Transverse colon (tissue), 4 donors: ENCODE results near the gene CCNG2. TPM values are rescaled to one million over a fixed set of nuclear protein-coding genes. Genes with fewer than 3 reads are reported as not detected.

Source experiments
- DNase-seq: peaks from one replicate; pipeline ENCODE4 v3.0.0-alpha.2; 2019
- H3K27ac ChIP-seq, 4 donors: fragments of 200-600 bp; sonication (generic); 2 replicates each; pipeline ENCODE4 v1.5.1; 2016 to 2018; ENCODE audit warnings: inconsistent platforms in 4 of 4
- H3K27me3 ChIP-seq: fragments of 200-600 bp; sonication (generic); 2 replicates; pipeline ENCODE4 v1.5.1; 2017; ENCODE audit warnings: inconsistent platforms
- H3K36me3 ChIP-seq, 4 donors: fragments of 200-600 bp; sonication (generic); 2 replicates each; pipeline ENCODE4 v1.5.1; 2017 to 2019; ENCODE audit warnings: inconsistent platforms in 4 of 4
- H3K4me1 ChIP-seq, 4 donors: fragments of 200-600 bp; sonication (generic); 2 replicates each; pipeline ENCODE4 v1.5.1; 2017 to 2020; ENCODE audit warnings: inconsistent platforms in 4 of 4
- H3K4me3 ChIP-seq, 4 donors: fragments of 200-600 bp; sonication (generic); 1 replicate in 1 of 4; 2 replicates in 3 of 4; pipeline versions ENCODE4 v1.5.1 to v1.6.1; 2017 to 2019; ENCODE audit warnings: inconsistent platforms in 4 of 4
- H3K9me3 ChIP-seq, 2 donors: fragments of 200-600 bp; sonication (generic); 2 replicates each; pipeline ENCODE4 v1.5.1; 2017 to 2019; ENCODE audit warnings: inconsistent platforms in 2 of 2
- EP300 ChIP-seq: sonication (generic); formaldehyde crosslinking; IDR thresholded peaks from one replicate; pipeline ENCODE4 v1.6.1; 2017; ENCODE audit warnings: antibody characterized with exemption, low read depth
- POLR2A ChIP-seq: fragments of 450-650 bp; IDR thresholded peaks from one replicate; pipeline ENCODE4 v1.6.1; 2016; ENCODE audit warnings: antibody characterized with exemption, mild to moderate bottlenecking, moderate library complexity
- POLR2AphosphoS5 ChIP-seq, 3 donors: sonication (generic); formaldehyde crosslinking; IDR thresholded peaks; one replicate each; pipeline ENCODE4 v1.6.1; 2016; ENCODE audit warnings: antibody characterized with exemption in 3 of 3
- WGBS, 2 donors: methylation state at CpG; one replicate each; pipeline ENCODE4 v1.1.5; 2018; ENCODE audit warnings: low coverage in 1 of 2; 5-methylcytosine and 5-hydroxymethylcytosine counted together
- in situ Hi-C, 4 donors: fragments of 200-750 bp; cut with MboI; loops; one replicate each; pipeline versions ENCODE4 v1.15.0 to v1.15.1; 2017; ENCODE audit warnings: low sequenced_read_pairs in 3 of 4, low pct_ligation_motif_present in 1 of 4, low pct_unique_long_range_greater_than_20kb in 1 of 4
- intact Hi-C: fragments of 100-400 bp; cut with DNase I; formaldehyde crosslinking; loops from one replicate; pipeline ENCODE4 v1.15.1; 2023; ENCODE audit warnings: low total_unique reads
- total RNA-seq, 4 donors: library from RNA; depleted of rRNA; stranded (reverse); fragments of >200 nt; gene quantifications; one replicate each; pipeline ENCODE4 v1.1.0, GENCODE V29; 2016
- TF ChIP-seq, protein P1 (sequence below), 5 experiments: fragments of 200-600 bp in 3 of 5; fragments of 450-650 bp in 2 of 5; sonication (generic) in 3 of 5; IDR thresholded peaks; 1 replicate in 2 of 5; 2 replicates in 3 of 5; pipeline ENCODE4 v1.5.1; 2016 to 2017; ENCODE audit warnings: antibody characterized with exemption in 5 of 5, inconsistent platforms in 3 of 5, mild to moderate bottlenecking in 2 of 5, moderate library complexity in 1 of 5

The CCNG2 gene
- total RNA-seq, 4 donors from 2014 or later: 55.4 to 114 (median 79.4) TPM

DNA sequence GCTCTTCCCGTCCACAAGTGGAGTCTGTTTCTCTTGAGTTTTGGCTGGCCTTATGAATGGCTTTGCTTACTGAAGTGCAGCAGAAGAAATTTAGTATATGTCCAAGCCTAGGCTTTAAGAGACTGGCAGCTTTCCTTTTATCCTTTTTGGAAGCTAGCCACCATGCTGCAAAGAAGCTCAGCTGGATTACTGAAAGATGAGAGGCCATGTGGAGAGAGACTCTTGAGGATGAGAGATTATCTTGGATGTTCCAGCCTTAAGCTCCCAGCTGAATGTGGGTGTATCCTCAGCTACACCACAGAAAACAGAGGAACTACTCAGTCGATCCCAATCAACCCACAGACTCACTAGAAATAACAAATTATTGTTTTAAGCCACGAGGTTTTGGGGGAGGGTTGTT is 12.5 kb downstream of the CCNG2 start:
- Histone ChIP-seq H3K36me3 (peaks cover 0 to 36% (median 13%) of the 10 kb centered on the region in 4 donors), H3K27ac (no peak overlapping the region), H3K27me3 (no peaks in the 10 kb centered on the region), H3K9me3 (no peaks in the 10 kb centered on the region), H3K4me1 (no peaks in the 10 kb centered on the region), H3K4me3 (no peak overlapping the region)
- in situ Hi-C loops: no loop called here
- DNase-seq: no peak
- WGBS, 2 donors: 34 to 45% methylated on average over 3 of the region's 3 CpGs
- intact Hi-C loops: no loop called here
- TF ChIP-seq POLR2A: no peak
- TF ChIP-seq, protein P1, sequence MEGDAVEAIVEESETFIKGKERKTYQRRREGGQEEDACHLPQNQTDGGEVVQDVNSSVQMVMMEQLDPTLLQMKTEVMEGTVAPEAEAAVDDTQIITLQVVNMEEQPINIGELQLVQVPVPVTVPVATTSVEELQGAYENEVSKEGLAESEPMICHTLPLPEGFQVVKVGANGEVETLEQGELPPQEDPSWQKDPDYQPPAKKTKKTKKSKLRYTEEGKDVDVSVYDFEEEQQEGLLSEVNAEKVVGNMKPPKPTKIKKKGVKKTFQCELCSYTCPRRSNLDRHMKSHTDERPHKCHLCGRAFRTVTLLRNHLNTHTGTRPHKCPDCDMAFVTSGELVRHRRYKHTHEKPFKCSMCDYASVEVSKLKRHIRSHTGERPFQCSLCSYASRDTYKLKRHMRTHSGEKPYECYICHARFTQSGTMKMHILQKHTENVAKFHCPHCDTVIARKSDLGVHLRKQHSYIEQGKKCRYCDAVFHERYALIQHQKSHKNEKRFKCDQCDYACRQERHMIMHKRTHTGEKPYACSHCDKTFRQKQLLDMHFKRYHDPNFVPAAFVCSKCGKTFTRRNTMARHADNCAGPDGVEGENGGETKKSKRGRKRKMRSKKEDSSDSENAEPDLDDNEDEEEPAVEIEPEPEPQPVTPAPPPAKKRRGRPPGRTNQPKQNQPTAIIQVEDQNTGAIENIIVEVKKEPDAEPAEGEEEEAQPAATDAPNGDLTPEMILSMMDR (IDR thresholded peaks at IDR 0.05): no peak
- TF ChIP-seq EP300: no peak
- TF ChIP-seq POLR2AphosphoS5 (IDR thresholded peaks at IDR 0.05): no peak

DNA sequence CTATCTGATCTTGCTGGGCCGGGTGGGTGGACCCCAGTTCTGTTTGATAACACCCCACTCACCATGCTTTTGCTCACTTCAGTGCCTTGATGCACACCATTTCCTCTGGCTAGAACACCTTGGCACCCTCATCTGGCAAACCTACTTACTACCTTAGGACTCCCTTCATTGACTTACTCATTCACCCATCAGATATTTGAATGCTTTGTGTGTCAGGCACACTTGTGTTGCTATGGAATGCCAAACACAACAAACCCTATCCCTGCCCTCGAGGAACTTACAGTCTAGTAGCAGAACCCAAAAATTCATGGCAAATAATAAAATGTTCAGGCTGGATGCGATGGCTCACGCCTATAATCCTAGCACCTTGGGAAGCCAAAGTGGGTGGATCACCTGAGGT is 13.9 kb downstream of the CCNG2 start:
- H3K4me1 ChIP-seq: no peaks in the 10 kb centered on the region
- in situ Hi-C loops (no loop called here), intact Hi-C loops (no loop called here)
- no peak for TF ChIP-seq POLR2AphosphoS5 (IDR thresholded peaks at IDR 0.05)
- no peak for TF ChIP-seq POLR2A
- TF ChIP-seq, protein P1 (IDR thresholded peaks at IDR 0.05): no peak
- TF ChIP-seq EP300: no peak
- H3K9me3 ChIP-seq: no peaks in the 10 kb centered on the region
- no peak for DNase-seq
- WGBS, 2 donors: 87 to 95% methylated on average over 3 to 4 of the region's 4 CpGs
- no peaks in the 10 kb centered on the region for H3K27me3 ChIP-seq
- no peak overlapping the region for H3K4me3 ChIP-seq
- H3K36me3 ChIP-seq: peaks cover 0 to 23% (median 5%) of the 10 kb centered on the region in 4 donors
- H3K27ac ChIP-seq: no peak overlapping the region

DNA sequence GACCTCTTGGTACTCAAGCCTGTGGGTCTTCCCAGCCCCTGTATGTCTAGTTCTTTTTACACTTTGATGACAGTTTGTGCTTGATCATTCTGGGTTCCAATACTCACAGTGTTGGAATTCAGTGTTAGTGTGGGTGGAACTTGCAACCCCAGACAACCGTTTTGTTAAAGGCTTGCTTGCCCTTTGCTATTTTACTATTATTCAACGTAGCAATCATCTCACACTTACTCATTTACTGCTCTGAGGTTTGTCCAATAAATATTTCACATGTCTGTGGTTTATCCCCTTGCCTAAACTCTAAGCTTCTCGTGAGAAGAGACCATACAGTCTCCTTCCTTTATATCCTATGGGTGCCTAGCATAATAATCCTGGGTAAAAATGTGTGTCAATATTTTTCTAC is 15.3 kb downstream of the CCNG2 start:
- no peak for DNase-seq
- no peak overlapping the region for H3K4me3 ChIP-seq
- in situ Hi-C loops: no loop called here
- intact Hi-C loops: no loop called here
- TF ChIP-seq POLR2A (no peak), EP300 (no peak), POLR2AphosphoS5 (IDR thresholded peaks at IDR 0.05) (no peak)
- TF ChIP-seq, protein P1 (IDR thresholded peaks at IDR 0.05): no peak
- H3K36me3 ChIP-seq: peaks cover 0 to 11% (median under 1%) of the 10 kb centered on the region in 4 donors
- 68% methylated on average over 3 of the region's 3 CpGs for WGBS, 2 donors
- H3K9me3 ChIP-seq: no peaks in the 10 kb centered on the region
- no peaks in the 10 kb centered on the region for H3K4me1 ChIP-seq
- no peak overlapping the region for H3K27ac ChIP-seq
- H3K27me3 ChIP-seq: no peaks in the 10 kb centered on the region

DNA sequence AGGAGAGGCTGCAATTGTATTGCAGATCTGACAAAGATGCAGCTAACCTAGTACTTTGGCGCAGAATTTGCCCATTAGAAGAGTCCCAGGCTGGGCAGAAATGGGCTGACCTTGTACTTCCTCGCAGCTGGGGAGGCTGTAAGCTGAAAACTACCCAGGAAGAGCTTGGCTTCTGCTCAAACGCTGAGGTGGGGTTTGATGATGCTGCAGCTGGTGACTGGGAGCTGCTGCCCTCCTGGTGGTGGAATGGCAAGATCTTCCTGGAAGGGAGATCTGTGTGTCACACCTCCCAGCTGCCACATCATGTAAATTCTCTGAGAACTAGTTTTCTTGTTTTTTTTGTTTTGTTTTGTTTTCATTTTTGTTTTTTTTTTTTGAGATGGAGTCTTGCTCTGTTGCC is 17.4 kb downstream of the CCNG2 start:
- no peak for DNase-seq
- H3K27me3 ChIP-seq: no peaks in the 10 kb centered on the region
- no peak overlapping the region for H3K27ac ChIP-seq
- TF ChIP-seq EP300 (no peak), POLR2AphosphoS5 (IDR thresholded peaks at IDR 0.05) (no peak), POLR2A (no peak)
- TF ChIP-seq, protein P1 (IDR thresholded peaks at IDR 0.05): no peak
- H3K4me1 ChIP-seq: no peaks in the 10 kb centered on the region
- in situ Hi-C loops (no loop called here), intact Hi-C loops (no loop called here)
- 46 to 77% methylated on average over 2 to 3 of the region's 3 CpGs for WGBS, 2 donors
- no peaks in the 10 kb centered on the region for H3K9me3 ChIP-seq
- H3K4me3 ChIP-seq: no peak overlapping the region
- peaks cover 0 to 8% (median 0%) of the 10 kb centered on the region in 4 donors for H3K36me3 ChIP-seq
